CD14-positive monocyte (primary cell): ENCODE results near the gene GLDN. TPM values are rescaled to one million over a fixed set of nuclear protein-coding genes. Genes with fewer than 3 reads are reported as not detected.
A peak's percentile ranks its signal among the peaks of the same experiment; 100 is the strongest.

ENCODE experiments used
- DNase-seq, 3 donors: peaks; one replicate each; pipeline ENCODE4 v3.0.0-alpha.2; 2011 to 2022
- H2AFZ ChIP-seq: 2 replicates; pipeline ENCODE4 v1.6.0; 2012; ENCODE audit warnings: mild to moderate bottlenecking, low read depth, low read length, inconsistent platforms; ENCODE audit not compliant: insufficient read depth, poor library complexity, severe bottlenecking
- H3K27ac ChIP-seq, 2 donors: 1 replicate in 1 of 2; 2 replicates in 1 of 2; pipeline ENCODE4 v1.5.1; 2012 to 2013; ENCODE audit warnings: low read length in 2 of 2, control low read depth in 1 of 2, inconsistent platforms in 1 of 2, low read depth in 1 of 2, mild to moderate bottlenecking in 1 of 2
- H3K27me3 ChIP-seq, 2 donors: one replicate each; pipeline versions ENCODE4 v1.6.0 to v1.6.1; 2011 to 2013; ENCODE audit warnings: low read length in 2 of 2; ENCODE audit not compliant: control insufficient read depth in 2 of 2, insufficient read depth in 2 of 2
- H3K36me3 ChIP-seq, 2 donors: replicated peaks in 1 of 2; 1 replicate in 1 of 2; 2 replicates in 1 of 2; pipeline versions ENCODE4 v1.5.1 to v1.6.1; 2012 to 2013; ENCODE audit warnings: low read length in 2 of 2, control low read depth in 1 of 2, inconsistent platforms in 1 of 2, mild to moderate bottlenecking in 1 of 2; ENCODE audit not compliant: insufficient read depth in 2 of 2, control insufficient read depth in 1 of 2
- H3K4me1 ChIP-seq, 2 donors: 1 replicate in 1 of 2; 2 replicates in 1 of 2; pipeline versions ENCODE4 v1.5.1 to v1.6.1; 2012 to 2013; ENCODE audit warnings: low read length in 2 of 2, control low read depth in 1 of 2, inconsistent platforms in 1 of 2, mild to moderate bottlenecking in 1 of 2, moderate library complexity in 1 of 2; ENCODE audit not compliant: insufficient read depth in 2 of 2, control insufficient read depth in 1 of 2
- H3K4me2 ChIP-seq: replicated peaks from 2 replicates; pipeline ENCODE3; 2012; ENCODE audit warnings: low read length, moderate library complexity, mild to moderate bottlenecking; ENCODE audit not compliant: poor library complexity, severe bottlenecking; ENCODE audit errors: extremely low read depth
- H3K4me3 ChIP-seq, 3 experiments: fragments of 200-600 bp in 1 of 3; sonication (generic) in 1 of 3; replicated peaks in 1 of 3; 1 replicate in 2 of 3; 2 replicates in 1 of 3; pipeline ENCODE4 v1.5.1; 2011 to 2013; ENCODE audit warnings: low read length in 3 of 3, mild to moderate bottlenecking in 3 of 3, control low read depth in 2 of 3, low read depth in 2 of 3, inconsistent platforms in 1 of 3, moderate library complexity in 1 of 3
- H3K79me2 ChIP-seq: 2 replicates; pipeline ENCODE4 v1.6.0; 2012; ENCODE audit warnings: mild to moderate bottlenecking, control low read depth, inconsistent platforms, low read length, moderate library complexity; ENCODE audit not compliant: insufficient read depth
- H3K9ac ChIP-seq: 2 replicates; pipeline ENCODE4 v1.6.0; 2017; ENCODE audit warnings: low read length, mild to moderate bottlenecking; ENCODE audit not compliant: insufficient read depth, poor library complexity, severe bottlenecking
- H3K9me3 ChIP-seq, 2 donors: replicated peaks in 1 of 2; 1 replicate in 1 of 2; 2 replicates in 1 of 2; pipeline versions ENCODE4 v1.5.1 to v1.6.1; 2012 to 2013; ENCODE audit warnings: low read length in 2 of 2, control low read depth in 1 of 2; ENCODE audit not compliant: control insufficient read depth in 1 of 2, insufficient read depth in 1 of 2
- H4K20me1 ChIP-seq: 2 replicates; pipeline ENCODE4 v1.6.0; 2012; ENCODE audit warnings: mild to moderate bottlenecking, low read length, control low read depth, moderate library complexity; ENCODE audit not compliant: insufficient read depth
- H3K27ac Mint-ChIP-seq, 7 donors: one replicate each; pipeline ENCODE4 v1.8.0; 2020; ENCODE audit warnings: mild to moderate bottlenecking in 7 of 7, mixed read lengths in 7 of 7, moderate library complexity in 6 of 7, inconsistent platforms in 2 of 7
- H3K27me3 Mint-ChIP-seq, 3 donors: one replicate each; pipeline ENCODE4 v1.8.0; 2021 to 2022; ENCODE audit warnings: low read depth in 3 of 3, mild to moderate bottlenecking in 3 of 3, mixed read lengths in 3 of 3, moderate library complexity in 3 of 3, inconsistent platforms in 1 of 3
- H3K36me3 Mint-ChIP-seq, 2 donors: one replicate each; pipeline ENCODE4 v1.8.0; 2020; ENCODE audit warnings: mixed read lengths in 2 of 2, inconsistent platforms in 1 of 2, mild to moderate bottlenecking in 1 of 2
- H3K4me1 Mint-ChIP-seq: one replicate; pipeline ENCODE4 v1.8.0; 2020; ENCODE audit warnings: mild to moderate bottlenecking, mixed read lengths
- H3K4me3 Mint-ChIP-seq, 2 donors: one replicate each; pipeline ENCODE4 v1.8.0; 2020; ENCODE audit warnings: mild to moderate bottlenecking in 2 of 2, mixed read lengths in 2 of 2, moderate library complexity in 1 of 2
- H3K9me3 Mint-ChIP-seq, 7 donors: one replicate each; pipeline ENCODE4 v1.8.0; 2020 to 2022; ENCODE audit warnings: mixed read lengths in 7 of 7, mild to moderate bottlenecking in 6 of 7, moderate library complexity in 6 of 7, inconsistent platforms in 2 of 7
- WGBS: methylation state at CpG from one replicate; pipeline ENCODE4 v1.1.5; 2013; ENCODE audit warnings: missing lambda C conversion rate; ENCODE audit not compliant: insufficient coverage; 5-methylcytosine and 5-hydroxymethylcytosine counted together
- intact Hi-C, 2 donors: fragments of 100-400 bp; cut with micrococcal nuclease; formaldehyde crosslinking; loops; one replicate each; pipeline versions ENCODE4 v1.15.0 to v1.15.1; 2023
- polyA plus RNA-seq, 3 donors: library from polyadenylated mRNA; depleted of rRNA in 1 of 3; unstranded in 2 of 3; stranded (reverse) in 1 of 3; fragments of 300-500 nt in 2 of 3; fragments of >200 nt in 1 of 3; fragmentation: Illumina TruSeq in 2 of 3; gene quantifications; 1 replicate in 2 of 3; 2 replicates in 1 of 3; pipeline ENCODE4 v1.2.3, GENCODE V29; 2012 to 2021
- TF ChIP-seq, protein P1 (sequence below): fragments of 200-600 bp; IDR thresholded peaks from one replicate; pipeline ENCODE4 v1.8.0; 2022; ENCODE audit warnings: antibody characterized with exemption, mild to moderate bottlenecking

GLDN gene
- polyA plus RNA-seq, 3 donors: 0.04 TPM; not detected in 2

DNA sequence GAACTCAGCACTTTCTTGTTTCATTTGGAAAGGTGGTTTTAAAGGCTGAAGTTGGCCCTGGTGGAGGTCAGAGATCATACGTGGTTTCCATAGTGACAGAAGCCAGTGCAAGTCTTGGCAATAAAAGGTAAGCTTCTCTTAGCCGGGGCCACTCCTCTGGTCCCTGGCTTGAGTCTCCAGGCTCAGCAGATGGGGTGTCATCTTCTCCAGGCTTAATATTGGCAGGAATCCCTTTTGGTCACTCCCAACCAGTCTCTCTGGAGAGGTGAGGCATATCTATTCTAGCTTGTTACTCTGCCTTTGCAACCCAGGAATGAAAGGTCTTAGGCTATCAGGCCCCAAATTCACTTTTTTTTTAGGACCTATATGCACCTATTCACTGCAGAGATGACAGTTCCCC lies 7.9 kb upstream of the GLDN start:
- TF ChIP-seq, protein P1, sequence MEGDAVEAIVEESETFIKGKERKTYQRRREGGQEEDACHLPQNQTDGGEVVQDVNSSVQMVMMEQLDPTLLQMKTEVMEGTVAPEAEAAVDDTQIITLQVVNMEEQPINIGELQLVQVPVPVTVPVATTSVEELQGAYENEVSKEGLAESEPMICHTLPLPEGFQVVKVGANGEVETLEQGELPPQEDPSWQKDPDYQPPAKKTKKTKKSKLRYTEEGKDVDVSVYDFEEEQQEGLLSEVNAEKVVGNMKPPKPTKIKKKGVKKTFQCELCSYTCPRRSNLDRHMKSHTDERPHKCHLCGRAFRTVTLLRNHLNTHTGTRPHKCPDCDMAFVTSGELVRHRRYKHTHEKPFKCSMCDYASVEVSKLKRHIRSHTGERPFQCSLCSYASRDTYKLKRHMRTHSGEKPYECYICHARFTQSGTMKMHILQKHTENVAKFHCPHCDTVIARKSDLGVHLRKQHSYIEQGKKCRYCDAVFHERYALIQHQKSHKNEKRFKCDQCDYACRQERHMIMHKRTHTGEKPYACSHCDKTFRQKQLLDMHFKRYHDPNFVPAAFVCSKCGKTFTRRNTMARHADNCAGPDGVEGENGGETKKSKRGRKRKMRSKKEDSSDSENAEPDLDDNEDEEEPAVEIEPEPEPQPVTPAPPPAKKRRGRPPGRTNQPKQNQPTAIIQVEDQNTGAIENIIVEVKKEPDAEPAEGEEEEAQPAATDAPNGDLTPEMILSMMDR: no peak
- Mint-ChIP-seq H3K4me3 (no peak overlapping the region), H3K27me3 (peaks cover 0 to 4% (median 0%) of the 10 kb centered on the region in 3 donors), H3K9me3 (peaks cover 0 to 1% (median 0%) of the 10 kb centered on the region in 7 donors), H3K27ac (peak overlapping the region in 1 of 7 donors; percentile 51), H3K36me3 (no peaks in the 10 kb centered on the region), H3K4me1 (peaks cover 10% of the 10 kb centered on the region)
- peak overlapping the region in 1 of 3 experiments; percentile 22 for H3K4me3 ChIP-seq
- WGBS: 83% methylated on average over 2 of the region's 2 CpGs
- no peak overlapping the region for H2AFZ ChIP-seq
- DNase-seq: no peak
- intact Hi-C loops: no loop called here
- peak overlapping the region in 1 of 2 donors; percentile 35 for H3K27ac ChIP-seq
- no peaks in the 10 kb centered on the region for H3K79me2 ChIP-seq
- no peaks in the 10 kb centered on the region for H3K27me3 ChIP-seq
- no peak overlapping the region for H3K4me2 ChIP-seq
- peaks cover 52 to 58% of the 10 kb centered on the region in 2 donors for H3K4me1 ChIP-seq
- no peaks in the 10 kb centered on the region for H3K36me3 ChIP-seq
- no peaks in the 10 kb centered on the region for H4K20me1 ChIP-seq
- no peaks in the 10 kb centered on the region for H3K9me3 ChIP-seq
- no peak overlapping the region for H3K9ac ChIP-seq

DNA sequence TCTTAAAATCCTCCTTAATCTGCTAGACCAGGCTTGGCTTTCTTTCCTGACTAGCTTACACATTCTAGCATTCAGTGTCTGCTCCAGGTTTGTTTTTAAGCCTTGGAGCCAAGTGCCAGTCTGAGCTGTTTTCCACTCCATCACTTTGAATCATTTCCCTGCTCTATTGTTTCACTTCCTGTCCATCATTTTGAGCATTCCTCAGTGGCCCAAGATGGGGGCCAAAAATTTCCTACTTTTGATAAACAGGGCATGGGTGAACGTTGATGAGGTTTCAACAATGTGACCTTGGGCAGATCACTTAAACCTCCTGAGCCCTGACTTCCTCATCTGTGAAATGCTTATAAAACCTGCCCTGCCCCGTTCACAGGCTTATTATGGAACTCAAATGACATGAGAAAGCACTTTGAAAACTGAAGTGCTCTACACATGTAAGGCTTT lies 7.4 kb upstream of the GLDN start:
- peak overlapping the region in 1 of 2 donors; percentile 35 for H3K27ac ChIP-seq

More for the DNA sequence above, 7.4 kb upstream of the GLDN start:
- peak; percentile 32 to 40 (median 35) for DNase-seq
- H3K9ac ChIP-seq: no peak overlapping the region
- Mint-ChIP-seq H3K36me3 (no peaks in the 10 kb centered on the region), H3K27me3 (peaks cover 0 to 4% (median 1%) of the 10 kb centered on the region in 3 donors), H3K4me1 (peaks cover 10% of the 10 kb centered on the region), H3K27ac (peak overlapping the region in 3 of 7 donors; percentile 30 to 54 (median 51)), H3K4me3 (peak overlapping the region in 1 of 2 donors; percentile 36), H3K9me3 (peaks cover 0 to 1% (median 0%) of the 10 kb centered on the region in 7 donors)
- peak overlapping the region; percentile 27 for H3K4me2 ChIP-seq
- H3K79me2 ChIP-seq: no peaks in the 10 kb centered on the region
- H3K4me3 ChIP-seq: peak overlapping the region in 1 of 3 experiments; percentile 22
- no peaks in the 10 kb centered on the region for H4K20me1 ChIP-seq
- TF ChIP-seq, protein P1: no peak
- peaks cover 52 to 58% of the 10 kb centered on the region in 2 donors for H3K4me1 ChIP-seq
- H2AFZ ChIP-seq: no peak overlapping the region
- no peaks in the 10 kb centered on the region for H3K9me3 ChIP-seq
- no peaks in the 10 kb centered on the region for H3K27me3 ChIP-seq
- H3K36me3 ChIP-seq: no peaks in the 10 kb centered on the region
- WGBS: 0% methylated on average over 1 of the region's 2 CpGs
- intact Hi-C loops: no loop called here
